H1 (cell line): Measurements from ENCODE around the gene S1PR3. TPM values are rescaled to one million over a fixed set of nuclear protein-coding genes. Genes with fewer than 3 reads are reported as not detected.

Experiments used
- CBX5 ChIP-seq: fragments of 300-800, 300-1000 bp; sonication (generic); IDR thresholded peaks from 2 replicates; pipeline ENCODE4 v1.7.1; 2016; ENCODE audit warnings: antibody characterized with exemption, low read length, low read depth
- CREB1 ChIP-seq: IDR thresholded peaks from 2 replicates; pipeline ENCODE4 v1.6.1; 2012; ENCODE audit warnings: inconsistent platforms
- GABPA ChIP-seq: IDR thresholded peaks from 2 replicates; pipeline ENCODE4 v1.6.1; 2011; ENCODE audit warnings: mild to moderate bottlenecking, low read length, moderate library complexity, borderline replicate concordance; ENCODE audit not compliant: insufficient read depth
- KDM5A ChIP-seq: fragments of 200-600 bp; IDR thresholded peaks from 2 replicates; pipeline ENCODE4 v1.7.1; 2012; ENCODE audit warnings: mild to moderate bottlenecking, low read length, inconsistent platforms, mixed read lengths
- SAP30 ChIP-seq: fragments of 300-600 bp; sonication (generic); IDR thresholded peaks from 2 replicates; pipeline ENCODE4 v1.7.1; 2012; ENCODE audit warnings: low read length, moderate library complexity, mild to moderate bottlenecking, inconsistent platforms; ENCODE audit not compliant: insufficient read depth, insufficient replicate concordance
- SIN3A ChIP-seq, 2 experiments: IDR thresholded peaks in 1 of 2; conservative IDR thresholded peaks in 1 of 2; 2 replicates each; pipeline ENCODE4 v1.6.1; 2011 to 2012; ENCODE audit warnings: low read length in 2 of 2, improper control_type of control experiment in 1 of 2, low read depth in 1 of 2, mild to moderate bottlenecking in 1 of 2
- SRF ChIP-seq: IDR thresholded peaks from 2 replicates; pipeline ENCODE4 v1.6.1; 2011; ENCODE audit warnings: mild to moderate bottlenecking, low read depth, low read length, moderate library complexity
- polyA plus RNA-seq, 7 experiments: library from polyadenylated mRNA; depleted of rRNA in 3 of 7; stranded (reverse) in 5 of 7; unstranded in 2 of 7; fragments of >200 nt in 5 of 7; fragments of 200-250 nt in 2 of 7; gene quantifications; 1 replicate in 5 of 7; 2 replicates in 1 of 7; 4 replicates in 1 of 7; pipeline versions ENCODE4 v1.2.1 to v1.2.3, GENCODE V29; 2011 to 2013; ENCODE audit warnings: missing spikeins in 2 of 7, mixed read lengths in 2 of 7
- total RNA-seq: library from RNA; stranded (reverse); fragmentation: NEBNext Ultra II Directional; extraction: Animal tissue kit (Norgen Biotek cat#: 25700); gene quantifications from 2 replicates; pipeline ENCODE4 v1.2.1, GENCODE V29; 2021
- TF ChIP-seq, protein P1 (sequence below): IDR thresholded peaks from 2 replicates; pipeline ENCODE4 v1.6.1; 2011; ENCODE audit warnings: low read depth, mild to moderate bottlenecking, low read length; ENCODE audit not compliant: insufficient read depth

Gene S1PR3
- total and polyA plus RNA-seq, 2 of the 8 experiments (the other 6 are each of a cell fraction or from before 2014, with no cell fraction given) = 3.7 to 6.4 TPM

GRCh38 chr9:88991066-88992034 lies at the start of gene S1PR3 (continued):
- no peak for TF ChIP-seq SRF
- TF ChIP-seq, protein P1, sequence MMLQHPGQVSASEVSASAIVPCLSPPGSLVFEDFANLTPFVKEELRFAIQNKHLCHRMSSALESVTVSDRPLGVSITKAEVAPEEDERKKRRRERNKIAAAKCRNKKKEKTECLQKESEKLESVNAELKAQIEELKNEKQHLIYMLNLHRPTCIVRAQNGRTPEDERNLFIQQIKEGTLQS = no peak
- no peak; a peak in 1 of 4 replicates for TF ChIP-seq SIN3A (conservative IDR thresholded peaks at IDR 0.05 in 1 of 2, IDR thresholded peaks at IDR 0.05 in 1 of 2; ENCODE audit: low read depth in 1 of 2, low read length in 2 of 2)
- TF ChIP-seq KDM5A = no peak
- TF ChIP-seq GABPA = no peak
- TF ChIP-seq CBX5 = no peak
- TF ChIP-seq SAP30 = no peak
- no peak for TF ChIP-seq CREB1
